HTERT RPE-1 (cell line): ENCODE data around the gene SDS.
"Not testable (repeated sequence)": the region's sequence is repeated elsewhere in the genome, so short reads cannot be mapped to it uniquely, and the experiment has no call there.

Experiments
- in situ Hi-C: fragments of 300-500 bp; cut with MboI; formaldehyde crosslinking; loops from 4 replicates; pipeline ENCODE4 v1.14.3; 2020; ENCODE audit warnings: low sequenced_read_pairs

Gene SDS

DNA sequence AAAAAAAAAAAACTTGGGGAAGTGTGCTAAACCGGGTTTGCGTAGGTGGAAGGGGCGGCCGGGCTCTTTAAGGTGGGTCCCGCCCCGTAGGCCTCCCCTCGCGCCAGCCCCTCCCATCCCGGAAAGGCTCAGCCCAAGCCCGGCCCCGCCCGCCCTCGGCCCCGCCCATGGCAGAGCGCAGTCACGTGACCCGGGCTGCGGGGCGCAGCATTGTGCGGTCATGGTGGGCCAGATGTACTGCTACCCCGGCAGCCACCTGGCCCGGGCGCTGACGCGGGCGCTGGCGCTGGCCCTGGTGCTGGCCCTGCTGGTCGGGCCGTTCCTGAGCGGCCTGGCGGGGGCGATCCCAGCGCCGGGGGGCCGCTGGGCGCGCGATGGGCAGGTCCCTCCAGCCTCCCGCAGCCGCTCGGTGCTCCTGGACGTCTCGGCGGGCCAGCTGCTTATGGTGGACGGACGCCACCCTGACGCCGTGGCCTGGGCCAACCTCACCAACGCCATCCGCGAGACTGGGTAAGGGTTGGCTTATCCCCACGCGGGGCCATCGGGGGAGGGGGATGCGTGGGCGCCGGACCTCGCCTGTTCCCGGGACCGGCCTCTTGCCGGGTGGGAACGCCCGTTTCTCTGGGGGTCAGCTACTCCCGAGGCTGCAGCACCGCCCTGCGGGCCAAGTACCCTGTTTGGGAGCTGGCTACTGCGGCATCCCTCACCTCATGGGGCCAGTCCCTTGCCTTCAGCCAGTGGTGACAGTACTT, 45.1 kb downstream of the SDS start, which contains the start of gene PLBD2:
TSS of gene PLBD2 (plus strand) at position 207 of the 752 bp plus-strand sequence. CDS start at position 221, 14 bp downstream.
- in situ Hi-C loops = no loop called here

DNA sequence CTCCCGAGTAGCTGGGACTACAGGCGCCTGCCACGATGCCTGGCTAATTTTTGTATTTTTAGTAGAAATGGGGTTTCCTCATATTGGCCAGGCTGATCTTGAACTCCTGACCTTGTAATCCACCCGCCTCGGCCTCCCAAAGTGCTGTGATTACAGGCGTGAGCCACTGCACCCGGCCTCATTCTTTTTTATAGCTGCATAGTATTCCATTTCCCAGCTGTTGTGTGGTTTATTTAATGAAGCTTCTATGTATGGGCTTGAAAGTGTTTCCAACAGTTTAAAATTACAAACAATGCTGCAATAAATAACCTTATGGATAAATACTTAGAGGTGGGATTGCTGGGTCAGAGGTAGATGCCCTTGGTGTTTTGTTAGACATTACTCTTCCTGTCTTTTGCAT, 49.5 kb downstream of the SDS start:
- in situ Hi-C loops = not testable (repeated sequence)

- in situ Hi-C loops = no loop called here
These were observed 52.6 kb downstream of the SDS start for GRCh38 chr12:113351089-113351488.

- in situ Hi-C loops = no loop called here
These were observed 54.7 kb downstream of the SDS start for GRCh38 chr12:113348849-113349536.

DNA sequence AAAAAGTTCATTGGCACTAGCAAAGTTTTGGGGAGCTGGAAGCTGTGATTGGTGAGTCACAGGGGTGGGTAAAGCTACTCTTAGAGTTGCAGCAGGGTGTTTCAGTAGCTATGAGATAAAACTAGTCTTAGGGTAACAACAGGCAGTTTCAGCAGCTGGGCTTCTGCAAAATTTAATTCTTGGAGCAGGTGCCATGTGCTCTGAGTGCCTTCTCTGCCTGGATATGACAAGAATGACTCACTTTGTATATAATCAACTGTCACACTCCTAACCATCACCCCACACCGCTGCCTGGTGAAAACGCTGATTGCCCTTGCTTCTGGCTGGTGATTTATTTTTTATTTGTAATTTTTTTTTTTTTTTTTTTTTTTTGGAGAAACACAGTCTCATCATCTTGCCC, 55.8 kb downstream of the SDS start:
- in situ Hi-C loops = no loop called here

DNA sequence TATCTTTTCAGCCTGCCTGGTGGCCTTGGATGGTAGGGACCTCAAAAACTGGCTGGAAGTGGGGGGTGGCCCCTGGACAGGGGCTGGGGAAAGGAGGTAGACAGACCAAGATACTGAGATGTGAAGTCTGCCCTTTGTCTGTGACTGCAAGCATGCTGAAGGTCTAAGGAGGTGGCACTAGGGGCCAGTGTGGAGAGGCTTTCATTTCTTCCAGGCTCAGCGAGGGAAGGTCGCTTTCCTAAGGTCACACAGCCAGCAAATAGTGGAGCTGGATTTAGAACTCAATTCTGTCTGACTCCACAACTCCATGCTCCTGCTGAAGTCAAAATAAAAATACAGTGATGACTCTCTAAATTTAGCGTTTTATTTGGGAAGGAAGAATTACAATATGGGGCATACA, 56.6 kb downstream of the SDS start:
- in situ Hi-C loops = no loop called here

DNA sequence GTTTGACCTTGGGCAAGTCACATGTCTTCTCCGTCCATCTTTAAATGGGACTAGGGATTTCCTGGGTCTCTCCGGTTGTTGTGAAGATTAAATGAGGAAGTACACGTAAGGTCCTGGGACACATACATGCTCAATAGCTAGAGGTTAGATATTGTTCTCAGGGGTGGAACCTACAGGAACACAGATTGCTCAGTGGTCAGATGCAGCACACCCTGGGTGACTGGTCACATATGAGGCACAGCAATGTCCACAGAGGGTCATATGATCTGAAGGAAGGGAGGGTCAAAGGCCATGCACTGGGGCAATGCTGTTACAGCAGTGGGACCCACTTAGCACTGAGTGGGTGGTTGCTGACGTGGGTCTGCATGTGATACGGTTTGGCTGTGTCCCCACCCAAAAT, 57.3 kb downstream of the SDS start:
- in situ Hi-C loops = no loop called here

DNA sequence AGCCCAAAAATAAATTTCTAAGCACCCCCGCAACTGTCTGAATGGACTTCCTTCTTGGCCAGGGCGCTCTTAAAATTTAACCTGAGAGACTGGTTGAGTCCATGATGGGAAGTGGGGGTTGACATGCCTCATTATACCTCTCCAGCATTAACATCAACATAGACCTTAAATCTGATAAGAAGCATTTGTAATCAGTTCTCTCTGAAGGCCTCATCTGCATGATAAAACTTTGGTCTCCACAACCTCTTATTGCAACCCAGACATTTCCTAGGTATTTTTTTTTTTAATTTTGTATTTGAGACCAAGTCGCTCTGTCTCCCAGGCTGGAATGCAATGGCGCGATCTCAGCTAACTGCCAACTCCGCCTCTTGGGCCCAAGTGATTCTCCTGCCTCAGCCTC, 58.4 kb downstream of the SDS start:
- in situ Hi-C loops = no loop called here
